NAMALWA (cell line): Measurements from ENCODE around the gene IL10RB.
"Not testable (repeated sequence)": the region's sequence is repeated elsewhere in the genome, so short reads cannot be mapped to it uniquely, and the experiment has no call there.

Experiments used
- DNase-seq: peaks from one replicate; pipeline ENCODE4 v3.0.0-alpha.2; 2015; ENCODE audit warnings: low spot score

IL10RB gene

DNA sequence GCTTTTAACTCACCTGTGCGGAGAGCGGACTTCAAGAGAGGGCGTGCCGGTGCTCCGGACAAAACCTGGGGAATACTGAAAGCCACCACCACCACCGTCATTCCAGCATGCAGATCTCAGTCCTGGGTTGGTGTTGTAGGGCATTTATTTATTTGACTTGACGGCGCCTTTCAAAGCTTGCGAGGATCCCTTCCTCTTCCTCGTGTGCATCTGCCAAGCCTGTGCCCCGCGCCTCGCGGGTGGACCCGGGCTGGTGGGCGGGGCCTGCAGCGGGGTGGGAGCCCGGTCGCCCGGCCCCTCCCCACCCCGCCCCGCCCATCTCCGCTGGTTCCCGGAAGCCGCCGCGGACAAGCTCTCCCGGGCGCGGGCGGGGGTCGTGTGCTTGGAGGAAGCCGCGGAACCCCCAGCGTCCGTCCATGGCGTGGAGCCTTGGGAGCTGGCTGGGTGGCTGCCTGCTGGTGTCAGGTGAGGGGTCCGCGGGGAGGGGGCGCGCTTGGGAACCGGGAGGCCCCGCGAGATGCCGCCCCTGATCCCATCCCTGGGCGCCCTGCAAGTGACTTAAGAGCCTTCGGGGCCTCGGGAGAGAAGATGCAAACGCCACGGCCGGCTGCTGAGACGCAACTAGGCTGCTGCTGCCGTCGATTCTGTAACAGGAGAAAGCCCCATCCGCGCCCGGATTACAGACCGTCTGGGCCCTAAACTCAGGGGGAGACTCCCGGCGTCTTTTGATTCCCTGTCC lies at the start of gene IL10RB:
TSS of gene IL10RB (plus strand) at position 318 of the 739 bp plus-strand sequence. CDS start at position 417, 99 bp downstream.
- DNase-seq, result peak; percentile 84

DNA sequence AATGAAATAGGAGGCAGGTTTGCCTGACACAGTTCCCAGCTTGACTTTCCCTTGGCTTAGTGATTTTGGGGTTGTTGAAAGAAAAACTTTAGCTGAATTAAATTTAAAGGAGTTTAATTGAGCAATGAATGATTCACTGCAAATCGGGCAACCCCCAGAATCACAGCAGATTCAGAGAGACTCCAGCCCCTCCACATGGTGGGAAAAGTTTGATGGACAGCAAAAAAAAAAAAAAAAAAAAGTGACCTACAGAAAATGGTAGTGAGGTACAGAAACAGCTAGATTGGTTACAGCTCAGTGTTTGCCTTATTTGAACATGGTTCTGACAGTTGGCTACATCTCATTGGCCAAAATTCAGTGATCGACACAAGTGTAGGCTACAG lies 49.0 kb upstream of the IL10RB start:
- DNase-seq, result no peak

DNA sequence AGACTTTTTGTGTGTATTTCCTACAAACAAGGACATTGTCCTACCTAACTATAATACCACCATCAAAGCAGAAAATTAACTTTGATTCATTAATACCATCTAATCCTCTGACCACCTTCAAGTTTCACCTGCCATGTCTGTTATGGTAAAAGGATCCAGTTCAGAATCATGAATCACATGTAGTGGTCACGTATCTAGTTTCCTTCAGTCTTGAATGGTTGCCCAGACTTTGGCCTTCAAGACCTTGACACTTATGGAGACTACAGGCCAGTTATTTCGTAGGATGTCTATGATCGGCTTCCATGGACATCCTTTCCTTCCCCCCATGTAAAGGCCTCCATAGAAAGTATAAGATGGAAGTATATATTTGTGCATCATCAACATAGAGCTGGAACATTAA lies 46.9 kb upstream of the IL10RB start:
- no peak for DNase-seq

DNA sequence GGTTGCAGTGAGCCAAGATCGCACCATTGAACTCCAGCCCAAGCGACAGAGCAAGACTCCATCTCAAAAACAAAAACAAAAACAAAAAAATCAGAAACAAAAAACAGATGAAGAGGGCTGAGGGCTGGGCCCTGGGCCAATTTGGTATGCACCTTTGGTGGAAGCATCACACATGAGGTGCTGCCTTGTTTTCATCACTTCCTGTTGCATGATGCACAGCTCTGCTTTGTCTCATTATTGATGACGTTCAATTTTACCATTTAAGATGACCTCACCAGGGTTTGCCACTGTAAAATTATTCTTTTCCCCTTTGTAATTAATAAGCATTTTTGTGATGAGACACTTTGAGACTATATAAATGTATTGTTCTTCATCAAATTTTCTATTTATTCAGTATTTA lies 46.2 kb upstream of the IL10RB start:
- DNase-seq, result no peak

DNA sequence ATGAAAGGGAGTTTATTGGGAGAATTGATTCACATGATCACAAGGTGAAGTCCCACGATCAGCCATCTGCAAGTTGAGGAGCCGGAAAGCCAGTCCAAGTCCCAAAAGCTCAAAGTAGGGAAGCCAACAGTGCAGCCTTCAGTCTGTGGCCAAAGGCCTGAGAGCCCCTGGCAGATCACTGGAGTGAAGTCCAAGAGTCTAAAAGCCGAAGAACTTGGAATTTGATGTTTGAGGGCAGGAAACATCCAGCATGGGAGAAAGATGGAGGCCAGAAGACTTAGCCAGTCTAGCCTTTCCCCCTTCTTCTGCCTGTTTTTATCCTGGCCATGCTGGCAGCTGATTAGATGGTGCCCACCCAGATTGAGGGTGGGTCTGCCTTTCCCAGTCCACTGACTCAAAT lies 40.8 kb upstream of the IL10RB start:
- DNase-seq, result not testable (repeated sequence)

DNA sequence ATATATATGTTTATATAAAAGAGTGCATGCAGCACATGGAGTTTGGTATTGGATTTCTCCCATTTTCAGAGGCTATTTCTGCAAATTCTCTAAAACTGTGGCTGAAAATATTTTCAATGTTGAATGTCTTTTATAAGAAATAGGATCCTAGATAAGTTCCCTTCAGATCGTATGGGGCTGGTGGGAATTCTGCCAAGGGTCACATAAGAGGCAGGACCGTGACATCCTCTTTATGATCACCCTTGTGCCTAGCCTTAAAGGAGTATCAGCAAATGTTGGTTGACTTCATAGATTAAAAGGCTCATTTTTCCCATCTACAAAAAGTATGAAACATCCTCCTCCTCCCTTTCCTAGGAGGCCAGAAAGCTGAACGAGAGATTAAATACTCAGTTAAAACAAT lies 37.7 kb upstream of the IL10RB start:
- DNase-seq, result no peak

DNA sequence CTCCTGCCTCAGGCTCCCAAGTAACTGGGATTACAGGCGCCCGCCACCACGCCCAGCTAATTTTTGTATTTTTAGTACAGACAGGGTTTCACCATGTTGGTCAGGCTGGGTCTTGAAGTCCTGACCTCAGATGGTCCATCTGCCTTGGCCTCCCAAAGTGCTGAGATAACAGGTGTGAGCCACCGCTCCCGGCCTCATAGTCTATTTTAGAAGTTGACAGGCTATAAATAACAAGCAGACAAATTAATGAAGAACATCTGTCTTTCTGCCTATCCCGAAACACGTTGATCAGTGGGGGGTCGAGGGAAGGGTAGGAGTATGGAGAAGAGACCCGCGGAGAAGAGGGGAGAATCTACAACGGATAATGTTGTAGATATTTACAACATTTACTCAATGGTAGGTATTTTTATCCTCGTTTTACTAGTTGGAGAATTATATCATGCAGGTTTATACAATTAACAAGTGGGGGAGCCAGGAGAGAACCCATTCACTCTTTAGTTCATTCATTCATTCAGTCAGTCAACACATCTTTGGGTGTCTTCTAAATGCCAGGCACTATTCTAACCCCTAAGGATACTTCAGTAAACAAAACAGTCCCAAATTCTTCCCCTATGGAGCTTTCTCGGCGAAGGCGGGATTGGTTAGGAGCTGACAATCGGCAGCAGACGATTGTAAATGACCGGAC lies 36.9 kb upstream of the IL10RB start:
- DNase-seq, result peak; percentile 55

DNA sequence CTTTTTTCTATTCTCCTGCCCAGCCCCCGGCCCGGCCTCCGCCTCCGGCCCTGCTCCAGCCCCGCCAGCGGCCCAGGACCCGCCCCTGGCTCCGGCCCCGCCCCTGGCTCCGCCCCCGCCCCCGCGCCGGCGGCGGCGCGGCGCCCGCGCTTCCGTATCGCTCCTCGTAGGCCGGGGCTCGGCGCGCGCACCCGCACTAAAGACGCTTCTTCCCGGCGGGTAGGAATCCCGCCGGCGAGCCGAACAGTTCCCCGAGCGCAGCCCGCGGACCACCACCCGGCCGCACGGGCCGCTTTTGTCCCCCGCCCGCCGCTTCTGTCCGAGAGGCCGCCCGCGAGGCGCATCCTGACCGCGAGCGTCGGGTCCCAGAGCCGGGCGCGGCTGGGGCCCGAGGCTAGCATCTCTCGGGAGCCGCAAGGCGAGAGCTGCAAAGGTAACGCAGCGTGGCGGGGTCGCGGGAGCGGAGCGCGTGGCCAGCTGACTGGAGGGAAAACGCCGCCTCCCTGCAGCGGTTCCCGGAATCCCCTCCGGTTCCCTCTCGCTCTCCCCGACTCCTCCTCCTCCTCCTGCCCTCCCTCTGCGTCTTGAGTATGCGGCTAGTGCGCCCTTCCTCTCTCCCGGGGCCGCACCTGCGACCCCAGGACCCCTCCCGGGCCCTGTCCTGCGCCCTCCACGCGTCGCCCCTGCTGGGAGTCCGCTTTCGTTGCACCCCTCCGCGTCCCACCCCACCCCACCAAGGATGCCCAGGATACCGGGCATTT lies 36.2 kb upstream of the IL10RB start, which contains the start of gene IFNAR2:
TSS of gene IFNAR2 (plus strand) at position 155 of the 761 bp plus-strand sequence. CDS start 11,985 bp downstream, outside the sequence.
- peak; percentile 75 for DNase-seq

DNA sequence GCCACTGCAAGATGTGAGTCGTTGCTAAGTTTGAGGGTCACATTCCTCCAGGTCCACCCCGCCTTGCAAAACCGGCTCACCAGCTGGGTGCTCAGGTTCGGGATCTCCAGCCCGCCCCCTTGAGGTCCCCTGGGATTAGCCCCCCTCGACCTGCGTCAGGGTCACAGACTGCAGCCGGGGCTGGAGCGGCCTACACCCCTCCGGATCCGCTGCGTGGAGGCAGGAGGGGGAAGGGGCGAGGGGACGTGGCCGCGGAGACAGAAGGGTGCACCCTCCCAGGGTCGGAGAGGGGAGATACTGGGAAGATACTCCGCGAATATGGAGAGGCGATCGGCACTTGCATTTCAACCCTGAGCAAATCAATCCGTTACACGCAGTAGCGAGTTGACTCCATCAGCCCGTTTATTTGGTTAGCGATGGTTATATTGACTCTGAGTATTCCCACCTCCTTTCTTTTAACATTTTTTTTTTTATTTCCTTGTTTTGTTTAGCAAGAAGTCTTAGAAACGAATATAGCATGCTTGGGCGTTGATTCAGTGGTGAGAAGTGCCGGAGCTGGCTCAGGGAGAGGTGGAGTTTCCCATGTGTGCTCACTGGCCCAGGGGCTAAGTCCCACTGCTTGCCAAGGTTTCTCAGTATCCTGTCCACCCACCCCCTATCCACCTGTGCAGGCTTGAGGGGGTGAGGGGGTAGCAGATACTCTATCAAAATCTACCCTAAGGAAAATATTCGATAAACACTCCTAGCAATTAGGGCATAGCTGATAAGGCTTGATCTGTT lies 35.4 kb upstream of the IL10RB start:
- DNase-seq, result peak; percentile 80

DNA sequence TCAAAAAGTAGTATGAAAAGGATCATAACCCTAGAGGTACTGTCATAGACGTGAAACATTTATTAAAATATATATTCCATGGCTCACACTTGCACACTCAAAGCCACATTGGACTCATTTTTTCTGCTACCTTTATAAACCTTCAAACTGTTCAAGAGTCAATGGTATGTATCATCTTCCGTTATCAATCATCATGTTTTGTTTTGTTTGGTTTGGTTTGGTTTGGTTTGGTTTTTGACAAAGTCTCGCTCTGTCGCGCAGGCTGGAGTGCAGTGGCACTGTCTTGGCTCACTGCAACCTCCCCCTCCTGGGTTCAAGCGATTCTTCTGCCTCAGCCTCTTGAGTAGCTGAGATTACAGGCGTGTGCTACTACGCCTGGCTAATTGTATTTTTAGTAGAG lies 34.6 kb upstream of the IL10RB start:
- DNase-seq, result peak; percentile 39

DNA sequence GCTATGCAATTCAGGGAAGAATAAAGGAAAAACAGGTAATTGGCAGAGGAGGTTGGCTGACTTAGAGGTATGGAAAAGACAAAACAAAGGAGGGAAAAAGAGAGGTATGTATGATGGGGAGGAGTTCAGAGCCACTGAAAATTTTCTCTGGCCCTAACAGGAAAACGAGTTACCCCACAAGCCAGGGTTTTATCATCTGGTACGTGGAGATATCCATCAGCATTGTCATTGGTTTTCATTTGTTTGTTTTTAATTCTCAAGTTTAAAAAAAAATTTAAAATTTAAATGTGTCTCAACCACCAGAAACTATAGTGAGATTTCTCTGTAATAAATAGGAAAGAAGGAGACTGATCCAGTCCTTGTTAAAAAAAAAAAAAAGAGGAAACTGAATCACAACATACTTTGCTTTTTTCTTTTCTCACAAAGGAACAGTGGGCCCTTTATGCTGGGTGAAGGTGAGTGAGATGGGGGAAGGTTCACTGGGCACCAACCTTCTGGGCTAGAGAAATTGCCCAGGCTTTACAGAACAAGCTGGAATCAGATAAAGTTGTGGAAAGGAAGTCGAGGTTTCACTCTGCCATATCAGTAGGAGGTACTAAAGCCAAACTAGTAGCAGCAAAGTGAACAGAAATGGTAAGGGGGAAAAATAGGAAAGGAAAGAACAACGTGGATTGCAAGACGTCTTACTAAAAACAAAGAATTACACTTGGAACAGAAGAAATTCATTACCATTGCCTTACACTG lies 33.7 kb upstream of the IL10RB start:
- no peak for DNase-seq

DNA sequence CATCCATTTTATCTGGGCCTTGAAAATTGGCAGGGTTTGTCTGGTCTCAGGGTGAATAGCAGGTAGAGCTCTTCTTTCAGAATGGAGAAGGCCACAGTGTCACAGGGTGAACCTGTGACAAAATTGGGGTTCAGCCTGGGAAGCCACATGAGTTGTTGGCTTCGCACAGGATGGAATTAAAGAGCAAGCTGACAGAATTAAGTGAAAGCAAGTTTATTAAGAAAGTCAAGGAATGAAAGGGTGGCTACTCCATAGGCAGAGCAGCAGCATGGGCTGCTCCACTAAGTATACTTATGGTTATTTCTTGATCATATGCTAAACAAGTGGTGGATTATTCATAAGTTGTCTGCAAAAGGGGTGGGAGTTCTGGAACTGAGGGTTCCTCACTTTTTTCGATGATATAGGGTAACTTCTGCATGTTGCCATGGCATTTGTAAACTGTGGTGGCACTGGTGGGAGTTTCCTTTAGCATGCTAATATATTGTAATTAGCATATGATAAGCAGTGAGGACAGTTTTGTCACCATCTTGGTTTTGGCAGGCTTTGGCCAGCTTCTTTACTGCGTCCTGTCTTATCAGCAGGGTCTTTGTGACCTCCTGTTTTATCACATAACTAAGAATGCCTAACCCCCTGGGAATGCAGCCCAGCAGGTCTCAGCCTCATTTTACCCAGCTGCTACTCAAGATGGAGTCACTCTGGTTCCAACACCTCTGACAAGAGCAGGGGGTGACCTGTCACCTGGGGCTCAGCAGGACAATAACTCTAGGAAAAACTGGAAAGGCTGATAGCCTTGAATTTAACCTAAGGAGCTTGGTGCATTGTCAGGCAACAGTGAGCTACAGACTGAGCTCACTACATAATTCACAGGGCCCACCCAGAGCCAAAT lies 31.3 kb upstream of the IL10RB start:
- DNase-seq, result peak; percentile 68

DNA sequence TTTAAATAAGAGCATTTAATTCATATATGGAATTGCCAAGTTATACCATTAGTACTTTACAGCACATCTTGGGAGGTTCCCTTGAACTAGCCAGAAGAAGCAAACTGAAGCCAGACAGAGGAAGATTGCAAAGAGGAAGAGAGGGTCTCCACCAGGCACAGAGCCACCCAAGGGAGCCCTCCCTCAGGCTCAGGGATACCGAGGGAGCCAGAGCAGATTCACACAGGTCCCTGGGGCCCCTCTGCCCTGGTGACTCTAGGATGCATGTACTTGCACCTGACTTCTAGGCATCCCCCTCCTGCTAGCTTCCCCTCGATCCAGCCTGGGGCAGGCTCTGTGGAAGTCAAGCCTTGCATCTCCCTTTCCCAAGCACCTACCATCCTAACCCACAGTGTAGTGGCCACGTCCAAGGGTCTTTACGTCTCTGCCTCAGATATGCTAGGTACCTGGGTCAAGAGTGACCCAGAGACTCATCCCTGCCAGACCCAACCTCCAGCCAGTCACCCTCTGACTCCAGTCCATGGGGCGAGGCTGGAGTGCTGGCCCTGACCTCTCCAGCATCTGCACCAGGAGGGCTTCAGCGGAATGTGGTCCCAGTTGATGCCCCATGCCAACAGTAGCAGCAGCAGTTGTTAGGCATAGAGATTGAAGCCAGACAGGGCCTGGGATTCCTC lies 30.0 kb upstream of the IL10RB start:
- no peak for DNase-seq

DNA sequence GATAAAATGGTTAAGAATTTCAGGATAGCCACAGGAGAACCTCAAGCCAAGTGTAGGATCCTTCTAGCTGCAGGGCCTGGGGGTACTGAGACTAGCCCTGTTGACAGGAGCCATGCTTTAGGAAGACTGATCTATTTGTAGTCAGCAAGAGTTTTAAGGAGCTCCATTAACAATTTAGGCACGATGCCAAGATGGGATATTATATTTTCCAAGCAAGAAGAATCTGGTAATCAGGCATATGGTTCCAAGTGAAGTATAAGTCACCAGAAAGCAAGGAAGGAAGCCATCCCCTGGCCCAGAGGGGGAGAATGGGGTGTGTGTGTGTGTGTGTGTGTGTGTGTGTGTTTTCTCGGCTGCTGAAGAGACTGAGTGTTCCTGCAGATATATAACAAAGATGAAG lies 29.4 kb upstream of the IL10RB start:
- DNase-seq, result no peak

DNA sequence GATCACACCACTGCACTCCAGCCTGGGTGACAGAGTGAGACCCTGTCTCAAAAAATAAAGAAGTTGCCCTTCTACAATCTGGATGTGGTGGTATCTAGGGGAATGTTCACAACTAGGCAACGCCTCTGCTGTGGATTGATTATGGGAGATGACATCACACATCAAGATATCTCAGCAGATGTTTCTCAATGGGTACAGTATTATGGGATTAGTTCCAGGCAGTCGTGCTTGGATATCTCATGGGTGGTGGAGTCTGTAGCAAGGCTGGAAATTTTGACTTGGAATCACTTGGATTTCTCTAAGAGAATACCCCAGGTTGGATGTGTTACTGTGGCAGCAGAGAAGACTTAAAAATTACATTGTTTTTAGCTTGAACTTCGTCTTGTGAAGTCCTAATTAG lies 28.7 kb upstream of the IL10RB start:
- DNase-seq, result no peak

DNA sequence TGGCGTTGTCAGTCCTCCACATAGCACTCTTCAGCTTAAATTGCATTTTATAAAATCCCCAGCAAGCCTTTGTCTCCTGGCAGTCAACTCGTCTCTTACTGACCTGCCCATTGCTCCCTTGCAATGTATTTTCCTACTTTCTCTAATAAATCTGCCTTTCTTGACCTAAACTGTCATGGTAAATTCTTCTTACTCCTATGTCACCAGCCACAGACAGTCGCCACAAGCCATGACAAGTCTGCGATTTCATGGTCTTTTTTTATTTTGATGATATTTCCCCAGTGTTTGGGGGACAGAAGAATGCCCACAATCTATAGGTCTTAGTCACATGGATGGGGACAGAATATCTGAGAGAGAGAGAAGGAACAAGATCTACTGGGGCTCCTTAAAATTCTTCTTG lies 28.0 kb upstream of the IL10RB start:
- DNase-seq, result peak; percentile 30

DNA sequence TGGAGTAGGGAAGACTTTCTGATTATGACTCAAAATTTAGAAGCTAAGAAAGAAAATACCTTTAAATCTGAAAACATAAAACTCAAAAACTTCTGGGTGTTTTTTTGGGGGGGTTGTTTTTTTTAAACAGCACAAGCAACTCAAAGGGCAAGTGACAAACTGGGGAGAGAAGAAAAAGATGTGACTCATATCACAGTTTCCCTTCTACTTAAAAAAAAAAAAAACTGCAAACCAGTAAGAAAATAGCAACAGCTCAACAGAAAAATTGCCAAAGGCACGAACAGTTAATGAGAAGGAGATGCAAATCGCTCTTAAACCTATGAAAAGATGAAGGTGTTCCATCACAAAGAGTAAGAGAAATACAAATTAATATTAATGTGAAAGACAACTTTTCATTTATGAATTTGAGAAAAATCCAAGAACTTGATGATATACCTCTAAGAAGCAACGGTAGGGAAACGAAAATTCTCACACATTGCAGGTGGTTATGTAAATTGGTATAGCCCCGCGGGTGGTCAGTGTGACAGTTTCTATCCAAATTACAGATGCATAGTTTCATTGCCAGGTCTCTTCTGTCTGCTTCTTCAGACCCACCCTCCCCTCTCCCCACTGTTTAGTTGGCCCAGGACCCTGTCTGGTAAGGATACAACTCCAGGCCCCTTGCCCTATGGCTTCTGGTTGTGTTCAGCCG lies 27.5 kb upstream of the IL10RB start:
- peak; percentile 75 for DNase-seq

DNA sequence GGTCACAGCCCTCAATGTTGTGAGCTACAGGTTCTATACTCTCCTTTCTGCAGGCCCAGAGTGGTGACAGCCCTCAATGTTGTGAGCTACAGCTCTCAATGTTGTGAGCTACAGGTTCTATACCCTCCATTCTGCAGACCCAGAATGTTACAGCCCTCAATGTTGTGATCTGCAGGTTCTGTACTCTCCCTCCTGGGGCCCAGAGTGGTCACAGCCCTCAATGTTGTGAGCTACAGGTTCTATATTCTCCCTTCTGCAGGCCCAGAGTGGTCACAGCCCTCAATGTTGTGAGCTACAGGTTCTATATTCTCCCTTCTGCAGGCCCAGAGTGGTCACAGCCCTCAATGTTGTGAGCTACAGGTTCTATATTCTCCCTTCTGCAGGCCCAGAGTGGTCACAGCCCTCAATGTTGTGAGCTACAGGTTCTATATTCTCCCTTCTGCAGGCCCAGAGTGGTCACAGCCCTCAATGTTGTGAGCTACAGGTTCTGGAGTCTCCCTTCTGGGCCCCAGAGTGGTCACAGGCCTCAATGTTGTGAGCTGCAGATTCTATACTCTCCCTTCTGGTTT lies 26.5 kb upstream of the IL10RB start:
- DNase-seq, result not testable (repeated sequence)

DNA sequence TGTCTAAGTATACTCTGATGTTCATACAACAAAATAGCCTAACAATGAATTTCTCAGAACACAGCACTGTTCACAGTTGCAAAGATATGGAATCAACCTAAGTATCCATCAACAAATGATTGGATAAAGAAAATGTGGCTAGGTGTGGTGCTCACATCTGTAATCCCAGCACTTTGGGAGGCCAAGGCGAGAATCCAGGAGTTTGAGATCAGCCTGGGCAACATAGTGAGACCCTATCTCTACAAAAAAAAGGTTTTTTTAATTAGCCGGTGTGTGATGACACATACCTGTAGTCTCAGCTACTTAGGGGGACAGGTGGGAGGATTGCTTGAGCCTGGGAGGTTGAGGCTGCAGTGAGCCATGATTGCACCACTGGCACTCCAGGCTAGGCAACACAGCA lies 25.8 kb upstream of the IL10RB start:
- DNase-seq, result no peak
